Measurements from ENCODE around the gene RNF130. TPM values are rescaled to one million over a fixed set of nuclear protein-coding genes. Genes with fewer than 3 reads are reported as not detected.

The RNF130 gene
- total RNA-seq, 1 donor from 2014 or later, result 109 TPM

DNA sequence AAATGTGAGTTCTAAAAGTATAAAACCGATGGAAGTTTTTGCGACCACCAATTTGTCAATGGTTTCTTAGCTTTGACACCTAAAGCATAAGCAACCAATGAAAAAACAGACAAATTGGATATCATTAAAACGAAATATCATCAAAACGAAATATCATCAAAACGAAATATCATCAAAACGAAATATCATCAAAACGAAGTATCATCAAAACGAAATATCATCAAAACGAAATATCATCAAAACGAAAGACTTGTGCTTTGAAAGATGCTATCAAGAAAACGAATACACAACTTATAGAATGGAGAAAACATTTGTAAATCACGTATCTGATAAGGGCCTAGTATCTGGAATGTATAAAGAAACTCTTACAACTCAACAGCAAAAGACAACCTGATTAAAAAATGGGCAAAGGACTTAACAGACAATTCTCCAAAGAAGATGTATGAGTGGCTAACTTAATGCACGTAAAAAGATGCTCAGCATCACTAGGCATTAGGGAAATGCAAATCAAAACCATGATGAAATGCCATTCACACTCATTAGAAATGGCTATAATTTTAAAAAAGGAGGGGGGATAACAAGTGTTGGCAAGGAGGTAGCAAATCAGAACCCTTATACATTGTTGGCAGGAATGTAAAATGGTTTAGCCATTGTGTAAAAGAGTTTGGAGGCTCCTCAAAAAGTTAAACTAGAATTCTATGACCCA is 134.4 kb downstream of the RNF130 start:
- Histone ChIP-seq H3K4me3 (no peak overlapping the region), H3K27ac (no peak overlapping the region), H3K9me3 (no peaks in the 10 kb centered on the region), H3K36me3 (no peaks in the 10 kb centered on the region), H3K4me1 (no peaks in the 10 kb centered on the region), H3K27me3 (no peaks in the 10 kb centered on the region)
- no peak for DNase-seq
- TF ChIP-seq, protein P1, sequence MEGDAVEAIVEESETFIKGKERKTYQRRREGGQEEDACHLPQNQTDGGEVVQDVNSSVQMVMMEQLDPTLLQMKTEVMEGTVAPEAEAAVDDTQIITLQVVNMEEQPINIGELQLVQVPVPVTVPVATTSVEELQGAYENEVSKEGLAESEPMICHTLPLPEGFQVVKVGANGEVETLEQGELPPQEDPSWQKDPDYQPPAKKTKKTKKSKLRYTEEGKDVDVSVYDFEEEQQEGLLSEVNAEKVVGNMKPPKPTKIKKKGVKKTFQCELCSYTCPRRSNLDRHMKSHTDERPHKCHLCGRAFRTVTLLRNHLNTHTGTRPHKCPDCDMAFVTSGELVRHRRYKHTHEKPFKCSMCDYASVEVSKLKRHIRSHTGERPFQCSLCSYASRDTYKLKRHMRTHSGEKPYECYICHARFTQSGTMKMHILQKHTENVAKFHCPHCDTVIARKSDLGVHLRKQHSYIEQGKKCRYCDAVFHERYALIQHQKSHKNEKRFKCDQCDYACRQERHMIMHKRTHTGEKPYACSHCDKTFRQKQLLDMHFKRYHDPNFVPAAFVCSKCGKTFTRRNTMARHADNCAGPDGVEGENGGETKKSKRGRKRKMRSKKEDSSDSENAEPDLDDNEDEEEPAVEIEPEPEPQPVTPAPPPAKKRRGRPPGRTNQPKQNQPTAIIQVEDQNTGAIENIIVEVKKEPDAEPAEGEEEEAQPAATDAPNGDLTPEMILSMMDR (IDR thresholded peaks at IDR 0.05), result no peak
- intact Hi-C loops (cut with DNase I), result no loop called here
- no peak for ATAC-seq

GRCh38 chr5:179930788-179931473 is 140.6 kb downstream of the RNF130 start:
- TF ChIP-seq, protein P1 (IDR thresholded peaks at IDR 0.05), result no peak
- Histone ChIP-seq H3K36me3 (no peaks in the 10 kb centered on the region), H3K4me3 (no peak overlapping the region), H3K4me1 (no peaks in the 10 kb centered on the region), H3K9me3 (no peaks in the 10 kb centered on the region), H3K27ac (no peak overlapping the region), H3K27me3 (no peaks in the 10 kb centered on the region)
- intact Hi-C loops (cut with DNase I), result no loop called here
- DNase-seq (no peak), ATAC-seq (no peak)

DNA sequence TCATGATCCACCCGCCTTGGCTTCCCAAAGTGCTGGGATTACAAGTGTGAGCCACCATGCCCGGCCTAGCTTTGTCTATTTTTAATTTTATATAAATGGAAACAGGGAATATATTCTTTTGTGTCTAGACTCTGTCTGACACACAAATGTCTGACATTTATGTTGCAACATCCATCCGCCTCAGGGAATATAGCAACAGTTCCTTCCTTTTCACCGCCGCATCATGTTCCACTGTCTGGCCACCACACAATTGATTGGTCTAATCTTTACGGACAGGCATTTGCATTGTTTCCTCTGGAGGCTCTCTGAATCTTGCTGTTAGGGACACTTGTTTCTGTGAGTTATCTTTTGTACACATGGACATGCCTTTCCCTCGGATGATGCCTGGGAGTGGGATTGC is 143.7 kb downstream of the RNF130 start:
- no peaks in the 10 kb centered on the region for H3K4me1 ChIP-seq
- no peaks in the 10 kb centered on the region for H3K9me3 ChIP-seq
- H3K36me3 ChIP-seq, result no peaks in the 10 kb centered on the region
- DNase-seq (no peak), ATAC-seq (peak; percentile 58)
- no peak overlapping the region for H3K4me3 ChIP-seq
- intact Hi-C loops (cut with DNase I), result no loop called here
- H3K27me3 ChIP-seq, result no peaks in the 10 kb centered on the region
- TF ChIP-seq, protein P1 (IDR thresholded peaks at IDR 0.05), result no peak
- H3K27ac ChIP-seq, result no peak overlapping the region

DNA sequence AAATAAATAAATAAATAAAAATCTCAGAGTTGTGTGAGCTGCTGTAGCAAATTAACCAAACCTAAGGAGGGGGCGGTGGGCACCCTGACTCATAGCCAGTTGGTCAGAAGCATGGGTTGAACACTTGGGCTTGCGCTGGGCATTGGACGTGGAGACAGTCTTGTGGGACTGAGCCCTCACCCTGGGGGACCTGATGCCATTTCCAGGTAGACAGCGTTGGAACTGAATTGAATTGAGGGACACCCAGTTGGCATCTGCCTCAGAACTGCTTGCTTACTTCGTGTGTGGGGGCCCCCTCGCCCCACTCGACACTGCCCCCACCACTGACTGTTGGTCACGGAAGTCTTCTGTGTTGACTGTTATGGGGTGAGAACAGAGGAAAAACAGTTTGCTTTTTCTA is 144.9 kb downstream of the RNF130 start:
- Histone ChIP-seq H3K4me3 (no peak overlapping the region), H3K9me3 (no peaks in the 10 kb centered on the region), H3K4me1 (no peaks in the 10 kb centered on the region), H3K27ac (no peak overlapping the region), H3K36me3 (no peaks in the 10 kb centered on the region), H3K27me3 (no peaks in the 10 kb centered on the region)
- TF ChIP-seq, protein P1 (IDR thresholded peaks at IDR 0.05), result no peak
- DNase-seq (no peak), ATAC-seq (no peak)
- intact Hi-C loops (cut with DNase I), result no loop called here

- intact Hi-C loops (cut with DNase I), result no loop called here
- no peaks in the 10 kb centered on the region for H3K4me1 ChIP-seq
- no peaks in the 10 kb centered on the region for H3K36me3 ChIP-seq
- no peaks in the 10 kb centered on the region for H3K9me3 ChIP-seq
- H3K4me3 ChIP-seq, result no peak overlapping the region
- H3K27ac ChIP-seq, result no peak overlapping the region
- no peak for DNase-seq
- ATAC-seq, result peak; percentile 85
- TF ChIP-seq, protein P1 (IDR thresholded peaks at IDR 0.05), result no peak
- no peaks in the 10 kb centered on the region for H3K27me3 ChIP-seq
Measured at GRCh38 chr5:179923436-179923835, 148.1 kb downstream of the RNF130 start.
